Measurements from ENCODE around the gene QSOX1.

Gene QSOX1

GRCh38 chr1:180186831-180187230 is 32.2 kb downstream of the QSOX1 start:
- DNase-seq (ENCODE audit: low read depth, low spot score): no peak
- H3K4me3 ChIP-seq (ENCODE audit: low read depth, low read length): no peak overlapping the region
- CTCF ChIA-PET: interaction anchor here (1.3 to 5.9 kb wide), 12 partner anchors 11 to 319 kb away, joined by 3 to 86 read pairs (median 10); no protein-coding TSS in a partner anchor
- TF ChIP-seq CTCF (IDR thresholded peaks at IDR 0.05; ENCODE audit: insufficient read depth, low read length, missing control alignments): no peak
- POLR2A ChIA-PET: no interaction called here

GRCh38 chr1:180187626-180188025 is 33.0 kb downstream of the QSOX1 start:
- TF ChIP-seq CTCF (IDR thresholded peaks at IDR 0.05; ENCODE audit: insufficient read depth, low read length, missing control alignments): no peak
- DNase-seq (ENCODE audit: low read depth, low spot score): no peak
- ChIA-PET CTCF (interaction anchor here (0.6 to 5.9 kb wide), 32 partner anchors 8 to 328 kb away, joined by 3 to 86 read pairs (median 4); no protein-coding TSS in a partner anchor), POLR2A (interaction anchor here (0.6 kb wide), 1 partner anchor 536 kb away, joined by 3 read pairs; no protein-coding TSS in a partner anchor)
- H3K4me3 ChIP-seq (ENCODE audit: low read depth, low read length): no peak overlapping the region

- CTCF ChIA-PET: interaction anchor here (0.6 to 5.9 kb wide), 36 partner anchors 9 to 327 kb away, joined by 3 to 86 read pairs (median 4); no protein-coding TSS in a partner anchor
- no peak for DNase-seq (ENCODE audit: low read depth, low spot score)
- TF ChIP-seq CTCF (IDR thresholded peaks at IDR 0.05; ENCODE audit: insufficient read depth, low read length, missing control alignments): peak; percentile 86
- H3K4me3 ChIP-seq (ENCODE audit: low read depth, low read length): no peak overlapping the region
- POLR2A ChIA-PET: no interaction called here
These were observed 33.4 kb downstream of the QSOX1 start for GRCh38 chr1:180188091-180188506.

- TF ChIP-seq CTCF (IDR thresholded peaks at IDR 0.05; ENCODE audit: insufficient read depth, low read length, missing control alignments): no peak
- ChIA-PET POLR2A (no interaction called here), CTCF (interaction anchor here (0.7 to 5.9 kb wide), 30 partner anchors 9 to 324 kb away, joined by 3 to 86 read pairs (median 4); no protein-coding TSS in a partner anchor)
- DNase-seq (ENCODE audit: low read depth, low spot score): no peak
- no peak overlapping the region for H3K4me3 ChIP-seq (ENCODE audit: low read depth, low read length)
These were observed 34.1 kb downstream of the QSOX1 start for GRCh38 chr1:180188684-180189175.

GRCh38 chr1:180190091-180190490 is 35.4 kb downstream of the QSOX1 start:
- TF ChIP-seq CTCF (IDR thresholded peaks at IDR 0.05; ENCODE audit: insufficient read depth, low read length, missing control alignments): no peak
- DNase-seq (ENCODE audit: low read depth, low spot score): no peak
- ChIA-PET POLR2A (no interaction called here), CTCF (interaction anchor here (0.8 to 5.9 kb wide), 6 partner anchors 10 to 971 kb away, joined by 3 to 86 read pairs (median 30); no protein-coding TSS in a partner anchor)
- no peak overlapping the region for H3K4me3 ChIP-seq (ENCODE audit: low read depth, low read length)

- CTCF ChIA-PET: interaction anchor here (0.8 to 1.3 kb wide), 5 partner anchors 12 to 290 kb away, joined by 3 to 9 read pairs (median 4); no protein-coding TSS in a partner anchor
- TF ChIP-seq CTCF (IDR thresholded peaks at IDR 0.05; ENCODE audit: insufficient read depth, low read length, missing control alignments): no peak
- H3K4me3 ChIP-seq (ENCODE audit: low read depth, low read length): no peak overlapping the region
- POLR2A ChIA-PET: no interaction called here
- no peak for DNase-seq (ENCODE audit: low read depth, low spot score)
These were observed 37.5 kb downstream of the QSOX1 start for GRCh38 chr1:180192172-180192571.
